Measurements from ENCODE around the gene ATP10B.

- no peak for TF ChIP-seq TAF1 (IDR thresholded peaks at IDR 0.05; ENCODE audit: low read depth, low read length)
- TF ChIP-seq RAD21 (IDR thresholded peaks at IDR 0.05 in 1 of 2, conservative IDR thresholded peaks at IDR 0.05 in 1 of 2; ENCODE audit: low read depth in 2 of 2, low read length in 2 of 2), result no peak
- no peak for TF ChIP-seq EP300 (IDR thresholded peaks at IDR 0.05; ENCODE audit: borderline replicate concordance in 1 of 2, low read depth in 2 of 2, low read length in 2 of 2)
- TF ChIP-seq RBBP5 (IDR thresholded peaks at IDR 0.05; ENCODE audit: borderline replicate concordance, low read depth, low read length), result no peak
- no peak for TF ChIP-seq ASH2L (IDR thresholded peaks at IDR 0.05; ENCODE audit: low read length)
- TF ChIP-seq CTCF (IDR thresholded peaks at IDR 0.05; ENCODE audit: control extremely low read depth in 1 of 3, insufficient read depth in 1 of 3, low read depth in 1 of 3, low read length in 3 of 3), result no peak
- TF ChIP-seq POLR2A (IDR thresholded peaks at IDR 0.05; ENCODE audit: control extremely low read depth in 1 of 2, low read depth in 2 of 2, low read length in 2 of 2), result no peak
These were observed 149.7 kb downstream of the ATP10B start for GRCh38 chr5:160702311-160702803.

Measured in H1 (cell line).